Neural progenitor cell (in vitro differentiated cells): ENCODE results near the gene CDH11. TPM values are rescaled to one million over a fixed set of nuclear protein-coding genes. Genes with fewer than 3 reads are reported as not detected.

Source experiments
- DNase-seq: peaks from one replicate; pipeline ENCODE4 v3.0.0-alpha.2; 2016; ENCODE audit warnings: low spot score
- H2AFZ ChIP-seq: fragments of 200-600 bp; sonication (generic); replicated peaks from 2 replicates; pipeline ENCODE4 v1.6.1; 2016; ENCODE audit warnings: antibody characterized with exemption
- H3F3A ChIP-seq: fragments of 200-600 bp; sonication (generic); 2 replicates; pipeline ENCODE4 v1.6.1; 2016; ENCODE audit warnings: antibody characterized with exemption, low read depth
- H3K27ac ChIP-seq: fragments of 200-600 bp; sonication (generic); 2 replicates; pipeline ENCODE4 v1.5.1; 2016; ENCODE audit warnings: mild to moderate bottlenecking
- H3K27me3 ChIP-seq: fragments of 200-600 bp; sonication (generic); 2 replicates; pipeline ENCODE4 v1.6.1; 2016; ENCODE audit warnings: mild to moderate bottlenecking, moderate library complexity
- H3K36me3 ChIP-seq: fragments of 200-600 bp; sonication (generic); 2 replicates; pipeline ENCODE4 v1.5.1; 2016
- H3K4me1 ChIP-seq: fragments of 200-600 bp; sonication (generic); 2 replicates; pipeline ENCODE4 v1.6.1; 2016; ENCODE audit warnings: mixed run types
- H3K4me2 ChIP-seq: fragments of 200-600 bp; sonication (generic); 2 replicates; pipeline ENCODE4 v1.6.1; 2016
- H3K4me3 ChIP-seq: fragments of 200-600 bp; sonication (generic); 2 replicates; pipeline ENCODE4 v1.5.1; 2016
- H3K79me2 ChIP-seq: fragments of 200-600 bp; sonication (generic); 2 replicates; pipeline ENCODE4 v1.6.1; 2016; ENCODE audit warnings: low read depth
- H3K9ac ChIP-seq: fragments of 200-600 bp; sonication (generic); 2 replicates; pipeline ENCODE4 v1.6.1; 2016
- H3K9me3 ChIP-seq: fragments of 200-600 bp; sonication (generic); 2 replicates; pipeline ENCODE4 v1.5.1; 2016; ENCODE audit warnings: low read depth
- H4K20me1 ChIP-seq: fragments of 200-600 bp; sonication (generic); 2 replicates; pipeline ENCODE4 v1.6.1; 2016; ENCODE audit warnings: low read depth
- H3K27ac Mint-ChIP-seq: 3 replicates; pipeline ENCODE4 v1.8.0; 2021; ENCODE audit warnings: mixed read lengths
- H3K27me3 Mint-ChIP-seq: 2 replicates; pipeline ENCODE4 v1.8.0; 2022; ENCODE audit warnings: low read depth, mild to moderate bottlenecking, inconsistent platforms, moderate library complexity, mixed read lengths; ENCODE audit not compliant: insufficient read depth
- H3K36me3 Mint-ChIP-seq: 3 replicates; pipeline ENCODE4 v1.8.0; 2021; ENCODE audit warnings: mixed read lengths
- H3K4me1 Mint-ChIP-seq: 3 replicates; pipeline ENCODE4 v1.8.0; 2021; ENCODE audit warnings: mixed read lengths
- H3K4me3 Mint-ChIP-seq: 3 replicates; pipeline ENCODE4 v1.8.0; 2021; ENCODE audit warnings: mild to moderate bottlenecking, moderate library complexity, mixed read lengths
- H3K9me3 Mint-ChIP-seq: 3 replicates; pipeline ENCODE4 v1.8.0; 2020; ENCODE audit warnings: mixed read lengths
- CTCF ChIP-seq: fragments of 200-600 bp; sonication (generic); IDR thresholded peaks from 2 replicates; pipeline ENCODE4 v1.5.1; 2017; ENCODE audit warnings: antibody characterized with exemption, mild to moderate bottlenecking
- EZH2 ChIP-seq: fragments of 200-600 bp; sonication (generic); IDR thresholded peaks from 2 replicates; pipeline ENCODE4 v1.6.1; 2017; ENCODE audit warnings: antibody characterized with exemption, mild to moderate bottlenecking, moderate library complexity
- EZH2phosphoT487 ChIP-seq: fragments of 200-600 bp; sonication (generic); IDR thresholded peaks from 2 replicates; pipeline ENCODE4 v1.6.1; 2017; ENCODE audit warnings: antibody characterized with exemption
- total RNA-seq: library from RNA; depleted of rRNA; stranded (reverse); fragments of >200 nt; gene quantifications from 2 replicates; pipeline ENCODE4 v1.2.3, GENCODE V29; 2015; ENCODE audit warnings: low replicate concordance

The CDH11 gene
- total RNA-seq, 1 donor from 2014 or later, result 98.5 TPM

GRCh38 chr16:65002265-65002664 is 119.6 kb downstream of the CDH11 start:
- Histone ChIP-seq H3K36me3 (peaks cover 6% of the 10 kb centered on the region), H3K4me2 (no peak overlapping the region), H3K79me2 (no peaks in the 10 kb centered on the region), H4K20me1 (no peaks in the 10 kb centered on the region), H3K9ac (no peak overlapping the region), H3K27me3 (no peaks in the 10 kb centered on the region), H3K27ac (no peak overlapping the region), H3K4me1 (no peaks in the 10 kb centered on the region), H3K9me3 (no peaks in the 10 kb centered on the region), H3F3A (no peaks in the 10 kb centered on the region), H3K4me3 (no peak overlapping the region), H2AFZ (no peak overlapping the region)
- peaks cover 3% of the 10 kb centered on the region for H3K27me3 Mint-ChIP-seq
- no peaks in the 10 kb centered on the region for H3K9me3 Mint-ChIP-seq
- peaks cover 18% of the 10 kb centered on the region for H3K36me3 Mint-ChIP-seq
- H3K27ac Mint-ChIP-seq, result no peak overlapping the region
- no peak overlapping the region for H3K4me3 Mint-ChIP-seq
- no peak for DNase-seq
- H3K4me1 Mint-ChIP-seq, result peaks cover 4% of the 10 kb centered on the region
- TF ChIP-seq CTCF, result no peak
- no peak for TF ChIP-seq EZH2phosphoT487
- TF ChIP-seq EZH2, result no peak

DNA sequence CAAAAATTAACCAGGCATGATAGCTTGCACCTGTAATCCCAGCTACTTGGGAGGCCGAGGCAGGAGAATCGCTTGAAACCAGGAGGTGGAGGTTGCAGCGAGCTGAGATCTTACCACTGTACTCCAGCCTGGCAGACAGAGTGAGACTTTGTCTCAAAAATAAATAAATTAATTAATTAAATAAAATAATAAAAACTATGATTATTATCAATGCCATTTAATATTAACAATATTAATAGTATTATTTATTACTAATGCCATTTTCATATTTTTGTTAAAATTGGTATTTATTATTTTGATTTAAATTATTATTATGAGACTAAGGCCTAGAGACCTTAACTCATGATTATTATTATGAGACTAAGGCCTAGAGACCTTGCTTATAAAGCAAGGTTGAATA is 121.2 kb downstream of the CDH11 start:
- Mint-ChIP-seq H3K27me3 (peaks cover 3% of the 10 kb centered on the region), H3K27ac (no peak overlapping the region), H3K36me3 (peaks cover 9% of the 10 kb centered on the region), H3K9me3 (no peaks in the 10 kb centered on the region), H3K4me1 (peaks cover 4% of the 10 kb centered on the region), H3K4me3 (no peak overlapping the region)
- H3K4me3 ChIP-seq, result no peak overlapping the region
- H3F3A ChIP-seq, result no peaks in the 10 kb centered on the region
- H3K79me2 ChIP-seq, result no peaks in the 10 kb centered on the region
- H2AFZ ChIP-seq, result no peak overlapping the region
- no peaks in the 10 kb centered on the region for H3K9me3 ChIP-seq
- no peaks in the 10 kb centered on the region for H3K4me1 ChIP-seq
- TF ChIP-seq EZH2, result no peak
- no peak for TF ChIP-seq CTCF
- TF ChIP-seq EZH2phosphoT487, result no peak
- H4K20me1 ChIP-seq, result no peaks in the 10 kb centered on the region
- no peak overlapping the region for H3K27ac ChIP-seq
- no peaks in the 10 kb centered on the region for H3K27me3 ChIP-seq
- no peak overlapping the region for H3K9ac ChIP-seq
- DNase-seq, result no peak
- no peak overlapping the region for H3K4me2 ChIP-seq
- H3K36me3 ChIP-seq, result peaks cover 6% of the 10 kb centered on the region

DNA sequence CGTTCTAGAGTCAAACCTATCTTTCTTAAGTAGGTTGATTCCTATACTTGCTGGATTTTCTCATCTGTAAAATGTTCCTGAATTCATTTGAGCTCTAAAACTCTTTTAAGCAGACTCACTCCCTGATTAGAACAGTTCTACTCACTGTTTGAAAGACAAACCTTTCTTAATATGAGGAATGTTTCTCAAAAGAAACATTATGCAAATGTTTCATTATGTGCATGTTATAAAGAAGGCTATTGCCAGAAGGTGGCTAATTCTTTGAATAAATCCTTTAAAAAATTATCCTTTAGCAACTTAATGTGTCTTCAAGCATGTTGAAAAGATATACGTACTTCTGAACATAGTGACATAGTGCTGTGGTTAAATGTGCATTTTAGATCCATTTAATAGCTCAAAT is 124.1 kb downstream of the CDH11 start:
- Histone ChIP-seq H3K9me3 (no peaks in the 10 kb centered on the region), H3K9ac (no peak overlapping the region), H3K27ac (no peak overlapping the region), H3K4me1 (no peaks in the 10 kb centered on the region), H3K4me2 (no peak overlapping the region), H3K4me3 (no peak overlapping the region), H3K27me3 (no peaks in the 10 kb centered on the region), H3K79me2 (no peaks in the 10 kb centered on the region), H2AFZ (no peak overlapping the region), H4K20me1 (peaks cover 9% of the 10 kb centered on the region), H3F3A (no peaks in the 10 kb centered on the region), H3K36me3 (peaks cover 6% of the 10 kb centered on the region)
- no peak for DNase-seq
- Mint-ChIP-seq H3K9me3 (no peaks in the 10 kb centered on the region), H3K27me3 (no peaks in the 10 kb centered on the region), H3K36me3 (peaks cover 9% of the 10 kb centered on the region), H3K4me1 (peaks cover 4% of the 10 kb centered on the region), H3K4me3 (no peak overlapping the region), H3K27ac (no peak overlapping the region)
- TF ChIP-seq EZH2, result no peak
- TF ChIP-seq CTCF, result no peak
- no peak for TF ChIP-seq EZH2phosphoT487
